Brain microvascular endothelial cell (primary cell): Measurements from ENCODE around the gene SLC2A9.

Experiments used
- DNase-seq: peaks from one replicate; pipeline ENCODE4 v3.0.0-alpha.2; 2020
- H3K27ac ChIP-seq: fragments of 250-450 bp; sonication (Bioruptor Pico); 2 replicates; pipeline ENCODE4 v1.5.1; 2020; ENCODE audit warnings: mild to moderate bottlenecking, moderate library complexity
- H3K27me3 ChIP-seq: fragments of 250-450 bp; sonication (Bioruptor Pico); replicated peaks from 2 replicates; pipeline ENCODE4 v1.5.1; 2020; ENCODE audit warnings: mild to moderate bottlenecking
- H3K36me3 ChIP-seq: fragments of 250-450 bp; sonication (Bioruptor Pico); replicated peaks from 2 replicates; pipeline ENCODE4 v1.5.1; 2020; ENCODE audit warnings: mild to moderate bottlenecking
- H3K4me3 ChIP-seq: 2 replicates; pipeline ENCODE4 v1.5.1; 2011; ENCODE audit warnings: low read depth, mild to moderate bottlenecking, control low read depth, low read length, moderate library complexity
- in situ Hi-C: cut with HindIII; loops from 2 replicates; pipeline ENCODE4 v1.10.0; 2017; ENCODE audit warnings: low sequenced_read_pairs, low pct_ligation_motif_present
- TF ChIP-seq, protein P1 (sequence below): IDR thresholded peaks from 2 replicates; pipeline ENCODE4 v1.5.1; 2011; ENCODE audit warnings: low read depth, mild to moderate bottlenecking, moderate library complexity, low read length, control low read depth, inconsistent platforms; ENCODE audit errors: missing control alignments

The SLC2A9 gene

DNA sequence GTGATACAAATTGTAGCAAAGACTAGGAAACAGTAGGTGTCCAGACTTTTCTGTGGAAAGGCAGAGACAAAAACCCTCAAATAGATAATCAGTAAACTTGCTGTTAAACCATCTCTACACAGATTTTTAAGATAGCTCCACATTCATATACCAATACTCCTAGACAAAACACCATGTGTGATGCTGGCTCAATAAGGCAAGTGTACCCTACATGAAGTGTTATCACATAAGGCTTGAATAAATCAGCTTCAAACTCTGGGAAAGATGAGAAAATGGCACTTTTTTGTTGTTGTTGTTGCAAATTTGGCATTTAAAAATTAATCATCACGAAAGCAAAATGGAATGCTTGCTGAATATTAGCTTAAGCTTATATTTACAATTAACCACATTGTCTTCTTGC is 194.7 kb downstream of the SLC2A9 start:
- TF ChIP-seq, protein P1, sequence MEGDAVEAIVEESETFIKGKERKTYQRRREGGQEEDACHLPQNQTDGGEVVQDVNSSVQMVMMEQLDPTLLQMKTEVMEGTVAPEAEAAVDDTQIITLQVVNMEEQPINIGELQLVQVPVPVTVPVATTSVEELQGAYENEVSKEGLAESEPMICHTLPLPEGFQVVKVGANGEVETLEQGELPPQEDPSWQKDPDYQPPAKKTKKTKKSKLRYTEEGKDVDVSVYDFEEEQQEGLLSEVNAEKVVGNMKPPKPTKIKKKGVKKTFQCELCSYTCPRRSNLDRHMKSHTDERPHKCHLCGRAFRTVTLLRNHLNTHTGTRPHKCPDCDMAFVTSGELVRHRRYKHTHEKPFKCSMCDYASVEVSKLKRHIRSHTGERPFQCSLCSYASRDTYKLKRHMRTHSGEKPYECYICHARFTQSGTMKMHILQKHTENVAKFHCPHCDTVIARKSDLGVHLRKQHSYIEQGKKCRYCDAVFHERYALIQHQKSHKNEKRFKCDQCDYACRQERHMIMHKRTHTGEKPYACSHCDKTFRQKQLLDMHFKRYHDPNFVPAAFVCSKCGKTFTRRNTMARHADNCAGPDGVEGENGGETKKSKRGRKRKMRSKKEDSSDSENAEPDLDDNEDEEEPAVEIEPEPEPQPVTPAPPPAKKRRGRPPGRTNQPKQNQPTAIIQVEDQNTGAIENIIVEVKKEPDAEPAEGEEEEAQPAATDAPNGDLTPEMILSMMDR, result no peak
- in situ Hi-C loops, result no loop called here
- no peak overlapping the region for H3K4me3 ChIP-seq
- DNase-seq, result no peak
- no peak overlapping the region for H3K27ac ChIP-seq
- H3K36me3 ChIP-seq, result no peaks in the 10 kb centered on the region
- H3K27me3 ChIP-seq, result no peaks in the 10 kb centered on the region

DNA sequence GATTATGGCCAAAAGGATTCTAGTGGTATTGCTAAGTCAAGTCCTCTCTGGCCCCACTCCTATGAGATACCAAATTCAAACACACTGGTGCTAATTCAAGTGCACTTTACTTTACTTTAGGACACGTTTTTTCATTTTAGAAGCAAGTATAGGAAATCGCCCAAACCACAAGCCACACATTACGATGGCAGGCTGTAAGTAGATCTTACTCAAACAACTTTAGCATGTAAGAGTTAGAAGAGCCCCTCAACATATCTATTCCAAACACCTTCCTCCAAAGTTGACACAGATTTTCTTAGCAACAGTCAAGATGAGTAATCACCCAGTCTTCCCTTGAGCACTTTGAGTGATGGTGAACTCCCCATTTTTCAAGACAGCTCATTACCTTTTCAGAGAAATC is 196.2 kb downstream of the SLC2A9 start:
- TF ChIP-seq, protein P1, result no peak
- no peaks in the 10 kb centered on the region for H3K27me3 ChIP-seq
- in situ Hi-C loops, result no loop called here

DNA sequence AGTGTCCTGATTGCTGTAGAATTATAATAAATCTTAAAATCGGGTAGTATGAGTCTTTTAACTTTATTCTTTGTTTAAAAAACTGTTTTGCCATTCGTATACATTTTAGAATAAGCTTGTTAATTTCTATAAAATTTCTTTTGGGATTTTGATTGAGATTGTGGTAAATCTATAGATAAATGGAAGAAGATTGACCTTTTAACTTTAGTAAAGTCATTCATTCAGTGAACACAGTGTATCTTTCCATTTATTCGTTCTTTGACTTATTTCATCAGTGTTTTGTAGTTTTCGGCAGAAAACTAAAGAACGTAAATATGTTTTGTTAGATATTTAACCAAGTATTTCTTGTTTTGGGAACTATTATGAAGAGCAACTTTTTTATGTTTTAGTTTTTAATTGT is 201.0 kb downstream of the SLC2A9 start:
- in situ Hi-C loops, result no loop called here
- Histone ChIP-seq H3K27ac (no peak overlapping the region), H3K27me3 (no peaks in the 10 kb centered on the region), H3K36me3 (no peaks in the 10 kb centered on the region), H3K4me3 (no peak overlapping the region)
- TF ChIP-seq, protein P1, result no peak
- DNase-seq, result no peak

More for the DNA sequence above, 196.2 kb downstream of the SLC2A9 start:
- no peak overlapping the region for H3K4me3 ChIP-seq
- H3K36me3 ChIP-seq, result no peaks in the 10 kb centered on the region
- H3K27ac ChIP-seq, result no peak overlapping the region
- no peak for DNase-seq

DNA sequence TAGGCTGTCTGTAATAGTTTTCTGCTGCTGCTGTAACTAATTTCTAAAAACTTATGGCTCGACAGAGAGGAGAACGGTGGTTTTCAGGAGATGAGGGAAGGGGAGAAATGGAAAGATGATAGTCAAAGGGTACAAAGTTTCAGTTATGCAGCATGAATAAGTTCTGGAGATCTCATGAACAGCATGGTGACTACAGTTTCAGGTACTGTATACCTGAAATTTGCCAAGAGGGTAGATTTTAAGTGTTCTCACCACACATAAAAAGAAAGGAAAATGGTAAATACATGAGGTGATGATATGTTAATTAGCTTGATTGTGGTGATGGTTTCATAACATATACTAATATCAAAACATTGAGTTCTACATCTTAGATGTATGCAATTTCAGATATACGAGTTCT is 205.0 kb downstream of the SLC2A9 start:
- DNase-seq, result no peak
- Histone ChIP-seq H3K36me3 (no peaks in the 10 kb centered on the region), H3K4me3 (no peak overlapping the region), H3K27ac (no peak overlapping the region), H3K27me3 (no peaks in the 10 kb centered on the region)
- in situ Hi-C loops, result no loop called here
- TF ChIP-seq, protein P1, result no peak

DNA sequence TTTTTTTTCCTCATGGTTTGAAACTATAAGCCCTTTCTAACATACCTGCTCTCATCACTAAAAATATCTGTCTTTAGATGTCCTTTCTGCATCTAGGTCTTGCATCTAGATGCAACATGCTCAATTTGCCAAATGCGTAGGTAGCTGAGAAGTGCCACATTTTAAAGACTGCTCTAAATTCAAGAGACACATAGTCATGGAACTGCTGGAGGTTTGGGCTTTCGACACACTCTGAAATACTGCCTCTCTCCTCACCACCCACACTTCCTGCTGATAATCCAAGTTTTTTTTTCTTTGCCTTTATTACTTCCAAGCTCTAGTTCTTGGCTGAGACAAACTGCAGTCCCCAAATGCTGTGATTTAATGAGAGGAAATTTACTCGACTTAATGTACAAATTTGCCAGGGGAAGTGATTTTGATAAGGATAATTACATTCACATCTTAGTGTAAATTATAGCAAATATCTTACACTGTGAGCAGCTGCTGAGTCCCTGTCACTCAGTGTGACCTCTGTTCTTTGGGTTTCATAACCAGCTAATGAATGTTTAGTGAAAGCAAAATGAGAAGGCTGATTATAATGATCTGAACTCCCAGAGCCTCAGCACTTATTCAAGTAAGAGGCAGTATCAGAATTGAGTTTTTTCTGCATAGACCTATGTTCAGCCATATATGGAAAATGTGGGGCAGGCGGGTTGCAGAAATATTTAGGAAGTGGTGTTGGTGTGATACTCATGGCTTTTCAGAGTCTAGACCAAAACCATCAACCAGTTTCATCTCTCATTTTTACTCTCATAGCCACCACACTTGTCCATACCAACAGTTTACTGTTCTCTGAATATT is 208.6 kb downstream of the SLC2A9 start:
- TF ChIP-seq, protein P1, result no peak
- H3K4me3 ChIP-seq, result no peak overlapping the region
- in situ Hi-C loops, result no loop called here
- peak; percentile 1 for DNase-seq
- H3K27me3 ChIP-seq, result no peaks in the 10 kb centered on the region
- H3K27ac ChIP-seq, result no peak overlapping the region
- no peaks in the 10 kb centered on the region for H3K36me3 ChIP-seq

DNA sequence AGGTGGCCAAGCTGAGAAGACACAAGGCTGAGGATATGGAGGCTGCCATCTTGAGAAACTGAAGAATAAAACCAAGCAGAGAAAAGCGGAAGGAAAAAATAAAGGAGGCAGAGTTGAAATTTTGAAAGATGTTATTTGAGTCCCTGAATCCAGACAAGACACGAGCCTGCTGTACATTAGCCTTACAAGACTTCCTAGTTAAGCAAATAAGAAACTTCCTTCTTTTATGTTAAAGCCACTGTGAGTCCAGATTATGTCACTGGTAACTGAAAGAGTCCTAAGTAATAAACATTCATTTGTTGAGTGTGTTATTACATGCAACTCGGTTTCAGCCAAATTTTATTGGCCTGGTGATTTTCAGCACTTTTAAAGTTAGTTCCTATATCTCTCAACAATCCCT is 209.5 kb downstream of the SLC2A9 start:
- H3K4me3 ChIP-seq, result no peak overlapping the region
- no peak for DNase-seq
- no peaks in the 10 kb centered on the region for H3K36me3 ChIP-seq
- TF ChIP-seq, protein P1, result no peak
- in situ Hi-C loops, result no loop called here
- no peaks in the 10 kb centered on the region for H3K27me3 ChIP-seq
- no peak overlapping the region for H3K27ac ChIP-seq
